SK-N-DZ (cell line): Measurements from ENCODE around the gene APOL4.
"Not testable (repeated sequence)": the region's sequence is repeated elsewhere in the genome, so short reads cannot be mapped to it uniquely, and the experiment has no call there.

Experiments
- DNase-seq: peaks from one replicate; pipeline ENCODE4 v3.0.0-alpha.2; 2015; ENCODE audit warnings: low spot score

Gene APOL4

GRCh38 chr22:36232715-36233401, 31.2 kb upstream of the APOL4 start:
- DNase-seq = no peak

- DNase-seq = not testable (repeated sequence)
Measured at GRCh38 chr22:36231051-36231450, 29.4 kb upstream of the APOL4 start.

- not testable (repeated sequence) for DNase-seq
Measured at GRCh38 chr22:36229649-36230048, 28.0 kb upstream of the APOL4 start.

- DNase-seq = no peak
Measured at GRCh38 chr22:36228944-36229343, 27.3 kb upstream of the APOL4 start.

- not testable (repeated sequence) for DNase-seq
Measured at GRCh38 chr22:36228369-36228768, 26.8 kb upstream of the APOL4 start.

- no peak for DNase-seq
Measured at GRCh38 chr22:36227806-36228205, 26.2 kb upstream of the APOL4 start.

GRCh38 chr22:36227396-36227795, 25.8 kb upstream of the APOL4 start:
- no peak for DNase-seq

- DNase-seq = no peak
Measured at GRCh38 chr22:36226189-36226588, 24.6 kb upstream of the APOL4 start.

- DNase-seq = no peak
Measured at GRCh38 chr22:36225333-36225922, 23.8 kb upstream of the APOL4 start.

GRCh38 chr22:36224245-36224644, 22.6 kb upstream of the APOL4 start:
- no peak for DNase-seq

- DNase-seq = no peak
Measured at GRCh38 chr22:36223504-36223903, 21.9 kb upstream of the APOL4 start.

GRCh38 chr22:36222887-36223450, 21.4 kb upstream of the APOL4 start:
- no peak for DNase-seq

GRCh38 chr22:36221799-36222751, 20.5 kb upstream of the APOL4 start:
- no peak for DNase-seq

GRCh38 chr22:36220451-36220921, 18.9 kb upstream of the APOL4 start:
- DNase-seq = no peak

GRCh38 chr22:36218648-36219193, 17.1 kb upstream of the APOL4 start:
- DNase-seq = no peak

- no peak for DNase-seq
Measured at GRCh38 chr22:36215981-36216380, 14.4 kb upstream of the APOL4 start.

GRCh38 chr22:36213586-36213985, 12.0 kb upstream of the APOL4 start:
- no peak for DNase-seq

- no peak for DNase-seq
Measured at GRCh38 chr22:36212901-36213300, 11.3 kb upstream of the APOL4 start.

- DNase-seq = no peak
Measured at GRCh38 chr22:36211237-36211861, 9.7 kb upstream of the APOL4 start.

- DNase-seq = no peak
Measured at GRCh38 chr22:36210224-36210623, 8.6 kb upstream of the APOL4 start.

- not testable (repeated sequence) for DNase-seq
Measured at GRCh38 chr22:36209488-36209908, 7.9 kb upstream of the APOL4 start.
